HG02678 (cell line): ENCODE measurements around the gene GFPT1.
A peak's percentile ranks its signal among the peaks of the same experiment; 100 is the strongest.
"Not testable (repeated sequence)": the region's sequence is repeated elsewhere in the genome, so short reads cannot be mapped to it uniquely, and the experiment has no call there.

Source experiments
- ATAC-seq: cut with Tn5 transposase; IDR thresholded peaks from one replicate; pipeline ENCODE4 v1.9.1; 2021; ENCODE audit warnings: mild to moderate bottlenecking, moderate library complexity; ENCODE audit not compliant: unreplicated experiment

GFPT1 gene

GRCh38 chr2:69384618-69385081, 2.4 kb downstream of the GFPT1 start:
- ATAC-seq, result no peak

DNA sequence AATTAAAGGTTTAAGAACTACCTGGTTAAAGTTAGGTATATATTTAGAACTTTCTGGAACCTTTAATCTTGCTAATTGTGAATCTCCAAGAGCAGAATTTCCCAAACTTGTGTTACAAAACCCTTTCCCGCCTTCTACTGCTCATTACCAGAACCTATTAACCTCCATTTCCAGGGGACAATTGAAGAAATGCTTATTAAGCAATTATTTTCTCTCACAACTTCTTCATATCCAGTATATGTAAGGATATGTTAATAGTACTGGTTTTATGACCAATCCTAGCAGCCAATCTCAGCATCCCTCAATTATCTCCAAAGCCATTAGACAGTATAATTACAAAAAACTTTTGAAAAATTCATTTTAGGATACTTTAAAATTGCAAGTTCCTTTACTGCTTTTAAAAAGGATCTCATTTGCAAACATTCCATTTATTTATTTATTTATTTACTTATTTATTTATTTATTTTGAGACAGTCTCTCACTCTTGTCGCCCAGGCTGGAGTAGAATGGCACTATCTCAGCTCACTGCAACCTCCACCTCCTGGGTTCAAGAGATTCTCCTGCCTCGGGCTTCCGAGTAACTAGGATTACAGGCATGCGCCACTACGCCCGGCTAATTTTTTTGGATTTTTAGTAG, 3.7 kb downstream of the GFPT1 start:
- ATAC-seq, result no peak

GRCh38 chr2:69382547-69382946, 4.5 kb downstream of the GFPT1 start:
- no peak for ATAC-seq

DNA sequence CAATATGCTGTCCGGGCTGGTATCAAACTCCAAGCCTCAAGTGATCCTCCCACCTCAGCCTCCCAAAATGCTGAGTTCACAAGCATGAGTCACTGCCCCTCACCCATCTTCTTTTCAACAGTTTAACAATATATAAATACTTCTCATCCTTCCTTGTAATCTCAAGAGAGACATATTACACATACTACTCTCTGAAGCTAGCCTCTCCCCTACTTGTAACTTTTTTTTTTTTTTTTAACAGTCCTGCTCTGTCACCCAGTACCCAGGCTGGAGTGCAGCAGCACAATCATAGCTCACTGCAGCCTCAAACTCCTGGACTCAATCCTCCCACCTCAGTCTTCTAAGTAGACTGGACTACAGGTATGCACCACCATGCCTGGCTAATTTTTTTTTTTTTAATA, 5.7 kb downstream of the GFPT1 start:
- ATAC-seq, result no peak

GRCh38 chr2:69380072-69380917, 6.7 kb downstream of the GFPT1 start:
- no peak for ATAC-seq

DNA sequence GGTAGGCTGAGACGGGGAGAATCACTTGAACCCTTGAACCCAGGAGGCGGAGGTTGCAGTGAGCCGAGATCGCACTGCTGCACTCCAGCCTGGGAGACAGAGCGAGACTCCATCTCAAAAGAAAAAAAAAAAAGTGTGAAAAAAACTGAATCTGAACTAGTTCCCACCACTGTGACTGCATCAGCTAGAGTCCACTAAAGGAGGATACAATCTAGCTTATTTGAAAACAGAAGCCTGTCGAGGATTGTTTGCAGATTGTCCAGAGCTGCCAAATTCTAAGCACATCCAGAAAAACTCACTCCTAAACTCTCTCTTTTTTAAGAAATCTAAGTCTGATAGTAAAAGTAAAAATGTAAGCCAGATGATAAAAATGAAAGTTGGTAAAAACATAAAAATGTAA, 10.6 kb downstream of the GFPT1 start:
- no peak for ATAC-seq

DNA sequence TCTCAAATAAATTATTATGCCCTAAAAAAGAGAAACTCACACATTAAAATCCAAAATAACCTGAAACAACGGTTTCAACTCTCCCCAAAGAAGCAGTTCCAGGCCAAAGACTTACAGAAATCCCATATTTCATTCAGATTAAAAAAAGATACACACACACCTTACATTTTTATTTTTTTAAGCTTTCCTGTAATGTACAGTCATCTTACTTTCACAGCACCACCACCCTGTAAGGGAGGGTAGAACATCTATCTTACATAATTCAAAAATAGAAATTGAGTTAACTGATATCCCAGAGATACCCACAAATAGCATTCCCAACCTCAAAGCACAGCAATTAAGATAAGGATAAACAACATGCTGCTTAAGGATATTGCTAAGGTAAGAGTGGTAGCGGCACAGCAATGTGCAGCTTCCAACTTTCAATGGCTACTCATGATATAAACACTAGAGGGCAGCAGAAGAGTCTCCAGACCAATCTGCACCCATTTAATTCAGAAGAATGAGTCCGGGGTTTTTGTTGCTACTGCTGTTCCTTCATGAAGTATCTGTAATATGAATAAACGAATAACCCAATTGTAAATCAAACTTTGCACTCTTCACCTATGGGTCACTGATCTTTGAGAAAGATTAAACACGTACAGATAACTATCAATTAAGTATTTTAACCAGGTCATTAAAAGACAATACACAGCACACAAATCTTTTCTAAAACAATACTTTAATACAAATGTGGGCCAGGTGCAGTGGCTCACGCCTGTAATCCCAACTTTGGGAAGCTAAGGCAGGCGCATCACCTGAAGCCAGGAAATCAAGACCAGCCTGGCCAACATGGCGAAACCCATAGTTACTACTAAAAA, 11.3 kb downstream of the GFPT1 start:
- no peak for ATAC-seq

GRCh38 chr2:69372767-69373166, 14.3 kb downstream of the GFPT1 start:
- no peak for ATAC-seq

GRCh38 chr2:69369802-69370201, 17.2 kb downstream of the GFPT1 start:
- no peak for ATAC-seq

- ATAC-seq, result no peak
These were observed 18.4 kb downstream of the GFPT1 start for GRCh38 chr2:69368588-69368987.

DNA sequence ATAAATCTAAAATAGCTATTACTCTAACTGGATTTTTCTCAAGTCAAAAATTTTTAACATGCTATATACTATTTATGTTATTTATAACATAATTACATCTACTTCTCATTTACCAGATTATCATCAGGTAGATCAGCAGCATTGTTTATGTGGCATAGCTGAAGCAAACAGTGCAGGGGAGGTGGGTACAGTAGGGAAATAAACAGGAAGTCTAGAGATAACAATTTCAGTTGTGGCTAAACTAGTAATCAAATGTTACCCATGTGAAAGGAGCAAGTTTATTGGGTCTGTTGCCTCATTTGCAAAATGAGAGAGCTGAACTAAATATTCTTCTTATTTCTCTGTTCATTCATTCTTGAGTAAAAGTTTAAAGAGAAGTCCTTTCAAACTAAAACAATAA, 27.7 kb downstream of the GFPT1 start:
- ATAC-seq, result no peak

DNA sequence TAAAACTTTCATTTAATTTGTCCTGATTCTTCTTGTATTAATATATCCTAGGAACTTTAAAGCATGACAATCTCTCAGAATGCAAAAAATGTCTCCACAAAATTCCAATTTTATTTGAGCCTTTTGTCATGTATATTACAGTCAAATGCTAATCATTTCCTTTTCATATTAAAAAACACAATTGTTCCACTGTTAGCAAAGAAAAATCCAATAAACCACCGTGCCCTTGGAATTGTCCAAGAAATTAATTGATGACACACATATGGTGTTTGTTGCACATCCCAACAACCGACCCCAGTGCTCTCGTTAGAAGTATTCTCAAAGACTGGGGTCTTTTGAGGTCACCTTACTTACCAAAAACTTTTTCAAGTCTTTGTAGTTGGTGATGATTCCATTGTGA, 28.1 kb downstream of the GFPT1 start:
- no peak for ATAC-seq

DNA sequence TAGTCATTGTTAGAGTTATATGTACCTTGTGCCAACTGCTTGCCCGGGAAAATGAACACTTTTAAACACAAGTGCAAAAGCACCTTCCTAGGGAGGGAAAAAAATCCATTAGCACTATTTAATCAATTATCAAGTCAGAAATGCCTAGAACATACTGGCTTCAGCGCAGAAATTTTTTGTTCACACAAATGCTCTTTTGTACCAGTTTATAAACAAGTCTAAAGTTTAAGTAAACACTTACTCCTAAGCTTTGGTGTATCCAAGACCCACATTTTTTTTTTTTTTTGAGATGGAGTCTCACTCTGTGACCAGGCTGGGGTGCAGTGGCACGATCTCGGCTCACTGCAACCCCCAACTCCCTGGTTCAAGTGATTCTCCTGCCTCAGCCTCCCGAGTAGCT, 30.6 kb downstream of the GFPT1 start:
- ATAC-seq, result no peak

DNA sequence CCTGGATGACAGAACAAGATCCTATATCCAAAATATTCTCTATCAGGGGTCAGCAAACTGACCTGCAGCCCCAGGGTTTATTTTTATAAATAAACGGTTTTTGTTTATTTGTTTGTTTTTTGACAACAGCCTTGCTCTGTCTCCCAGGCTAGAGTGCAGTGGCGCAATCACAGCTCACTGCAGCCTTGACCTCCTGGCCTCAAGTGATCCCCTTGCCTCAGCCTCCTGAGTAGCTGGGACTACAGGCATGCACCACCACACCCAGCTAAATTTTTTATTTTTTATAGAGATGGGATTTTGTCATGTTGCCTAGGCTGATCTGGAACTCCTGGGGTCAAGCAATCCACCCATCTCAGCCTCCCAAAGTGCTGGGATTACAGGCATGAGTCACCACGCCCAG, 32.1 kb downstream of the GFPT1 start:
- ATAC-seq, result not testable (repeated sequence)

GRCh38 chr2:69353360-69353759, 33.7 kb downstream of the GFPT1 start:
- no peak for ATAC-seq

DNA sequence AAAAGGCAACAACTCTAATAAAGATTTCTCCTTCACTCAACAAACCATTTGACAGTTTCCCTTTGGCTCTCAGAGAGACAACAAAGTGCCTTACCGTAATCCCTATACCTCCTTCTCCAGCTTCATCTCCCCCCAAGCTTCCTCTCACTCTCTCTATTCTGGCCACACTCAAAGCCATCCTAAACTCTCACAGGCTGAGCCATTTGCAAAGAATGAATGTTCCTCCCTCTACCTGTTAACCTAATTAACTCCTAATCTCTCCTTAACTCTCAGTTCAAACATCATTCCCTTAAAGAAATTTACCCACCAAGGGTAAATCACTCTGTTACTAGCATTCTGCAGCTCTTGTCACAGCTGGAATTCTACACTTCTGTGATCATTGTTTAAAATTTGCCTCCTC, 38.2 kb downstream of the GFPT1 start:
- no peak for ATAC-seq

GRCh38 chr2:69345434-69345833, 41.6 kb downstream of the GFPT1 start:
- ATAC-seq, result peak; percentile 68

GRCh38 chr2:69344305-69344704, 42.7 kb downstream of the GFPT1 start:
- no peak for ATAC-seq

- ATAC-seq, result no peak
These were observed 46.8 kb downstream of the GFPT1 start for GRCh38 chr2:69340101-69340775.

DNA sequence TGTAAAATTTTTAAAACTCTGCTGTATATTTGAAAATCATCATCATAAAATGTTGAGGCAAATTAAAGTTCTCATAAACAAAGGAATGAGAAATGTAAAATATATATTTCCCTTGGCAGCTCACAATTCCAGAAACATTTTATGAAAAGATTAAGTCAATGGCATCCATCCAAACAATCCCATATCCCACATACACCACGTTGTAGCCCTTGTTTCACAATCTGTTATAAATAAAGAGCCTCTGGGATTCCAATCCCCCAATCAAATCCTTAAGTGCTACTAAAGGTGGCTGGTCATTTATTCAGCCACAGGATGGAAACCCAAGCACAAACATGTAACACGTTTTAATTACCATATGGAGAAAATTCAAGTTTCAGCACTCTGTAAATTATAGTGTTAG, 51.7 kb downstream of the GFPT1 start:
- ATAC-seq, result no peak

DNA sequence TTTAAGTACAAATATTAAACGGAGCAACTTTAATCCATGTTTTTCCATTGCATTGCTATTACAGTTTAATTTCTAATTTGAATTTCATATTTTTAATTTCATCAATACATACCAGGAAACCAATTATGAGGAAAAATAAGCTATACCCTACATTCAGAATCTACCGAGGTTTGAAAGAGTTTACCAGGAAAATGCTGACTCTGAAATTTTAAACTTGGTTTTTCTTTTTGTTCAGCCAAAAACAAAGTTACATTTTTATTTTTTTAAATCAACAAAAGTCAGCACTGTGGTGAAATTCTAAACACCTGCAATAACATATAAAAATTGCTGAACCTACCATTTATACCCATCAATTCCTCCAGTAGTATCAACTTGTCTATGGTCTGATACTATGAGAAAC, 53.7 kb downstream of the GFPT1 start:
- ATAC-seq, result no peak
